IMR-90 (cell line): Measurements from ENCODE around the gene ATP11B. TPM values are rescaled to one million over a fixed set of nuclear protein-coding genes. Genes with fewer than 3 reads are reported as not detected.

Experiments used
- ATAC-seq: fragments of 200-7000 bp; cut with Tn5 transposase; 2 replicates; pipeline ENCODE4 v1.9.1; 2020; ENCODE audit warnings: low read depth, mild to moderate bottlenecking, moderate library complexity
- BruUV-seq: library from RNA; stranded (reverse); fragments of 400-500 nt; replicated peaks from 2 replicates; lab custom pipeline; 2021; lab: Mats Ljungman, UMichigan
- CTCF ChIA-PET: fragments of 300-600 bp; formaldehyde crosslinking; extraction: SDS; loops from one replicate; lab custom pipeline; 2021; ENCODE audit warnings: antibody characterized with exemption; lab: Yijun Ruan, JAX
- POLR2A ChIA-PET: fragments of 300-600 bp; sonication (Branson Sonifier 250); formaldehyde crosslinking; loops from one replicate; lab custom pipeline; 2022; ENCODE audit warnings: antibody characterized with exemption; ENCODE audit not compliant: unreplicated experiment; lab: Charles Lee
- DNase-seq: peaks from one replicate; pipeline ENCODE4 v3.0.0; 2013
- H2AFZ ChIP-seq: replicated peaks from 2 replicates; pipeline ENCODE3; 2013; ENCODE audit warnings: low read length, mild to moderate bottlenecking; ENCODE audit not compliant: poor library complexity
- H2AK5ac ChIP-seq: 2 replicates; pipeline ENCODE4 v1.6.1; 2013; ENCODE audit warnings: low read depth, low read length, inconsistent platforms
- H2AK9ac ChIP-seq: replicated peaks from 2 replicates; pipeline ENCODE3; 2013; ENCODE audit warnings: mild to moderate bottlenecking, low read depth, low read length, moderate library complexity; ENCODE audit not compliant: poor library complexity
- H2BK120ac ChIP-seq: 2 replicates; pipeline ENCODE4 v1.6.1; 2013; ENCODE audit warnings: low read depth, low read length, inconsistent platforms
- H2BK15ac ChIP-seq: 3 replicates; pipeline ENCODE4 v1.6.1; 2013; ENCODE audit warnings: low read depth, low read length, inconsistent platforms
- H2BK20ac ChIP-seq: 2 replicates; pipeline ENCODE4 v1.6.1; 2013; ENCODE audit warnings: low read depth, mild to moderate bottlenecking, inconsistent platforms, low read length, moderate library complexity
- H2BK5ac ChIP-seq: 2 replicates; pipeline ENCODE4 v1.6.1; 2013; ENCODE audit warnings: mild to moderate bottlenecking, low read depth, low read length, inconsistent platforms; ENCODE audit not compliant: poor library complexity, severe bottlenecking
- H3K14ac ChIP-seq: replicated peaks from 2 replicates; pipeline ENCODE4 v1.6.1; 2013; ENCODE audit warnings: low read depth, low read length, inconsistent platforms
- H3K18ac ChIP-seq: 2 replicates; pipeline ENCODE4 v1.6.1; 2013; ENCODE audit warnings: low read depth, low read length, control low read depth
- H3K23ac ChIP-seq: 2 replicates; pipeline ENCODE4 v1.6.1; 2013; ENCODE audit warnings: low read depth, low read length, inconsistent platforms
- H3K27ac ChIP-seq: 2 replicates; pipeline ENCODE4 v1.5.1; 2013; ENCODE audit warnings: mild to moderate bottlenecking, control low read depth, low read length; ENCODE audit not compliant: insufficient read depth
- H3K27me3 ChIP-seq: 2 replicates; pipeline ENCODE4 v1.6.1; 2013; ENCODE audit warnings: low read length; ENCODE audit not compliant: control insufficient read depth, insufficient read depth
- H3K36me3 ChIP-seq: 2 replicates; pipeline ENCODE4 v1.6.1; 2013; ENCODE audit warnings: low read length, mixed read lengths; ENCODE audit not compliant: control insufficient read depth, insufficient read depth
- H3K4ac ChIP-seq: 2 replicates; pipeline ENCODE4 v1.6.1; 2013; ENCODE audit warnings: low read depth, low read length, inconsistent platforms
- H3K4me1 ChIP-seq: 2 replicates; pipeline ENCODE4 v1.6.1; 2013; ENCODE audit warnings: low read length, mixed read lengths; ENCODE audit not compliant: control insufficient read depth, insufficient read depth
- H3K4me2 ChIP-seq: 2 replicates; pipeline ENCODE4 v1.6.1; 2013; ENCODE audit warnings: low read depth, mild to moderate bottlenecking, control low read depth, low read length, moderate library complexity
- H3K4me3 ChIP-seq: 2 replicates; pipeline ENCODE4 v1.5.1; 2013; ENCODE audit warnings: low read depth, mild to moderate bottlenecking, control low read depth, low read length, moderate library complexity; ENCODE audit not compliant: insufficient read depth
- H3K56ac ChIP-seq: 2 replicates; pipeline ENCODE4 v1.6.1; 2013; ENCODE audit warnings: low read length, inconsistent platforms; ENCODE audit not compliant: insufficient read depth; ENCODE audit errors: extremely low read depth
- H3K79me1 ChIP-seq, 2 experiments: 2 replicates each; pipeline ENCODE4 v1.6.1; 2013; ENCODE audit warnings: low read length in 2 of 2, inconsistent platforms in 1 of 2, low read depth in 1 of 2
- H3K9ac ChIP-seq: 2 replicates; pipeline ENCODE4 v1.6.1; 2013; ENCODE audit warnings: low read depth, low read length, control low read depth
- H3K9me1 ChIP-seq: 2 replicates; pipeline ENCODE4 v1.6.1; 2013; ENCODE audit warnings: low read length, inconsistent platforms; ENCODE audit not compliant: insufficient read depth
- H3K9me3 ChIP-seq: 2 replicates; pipeline ENCODE4 v1.6.1; 2013; ENCODE audit warnings: low read length; ENCODE audit not compliant: control insufficient read depth, insufficient read depth
- H4K20me1 ChIP-seq: 2 replicates; pipeline ENCODE4 v1.6.1; 2013; ENCODE audit warnings: low read length, inconsistent platforms; ENCODE audit not compliant: insufficient read depth
- H4K5ac ChIP-seq: 2 replicates; pipeline ENCODE4 v1.6.1; 2013; ENCODE audit warnings: mild to moderate bottlenecking, low read depth, low read length, control low read depth
- H4K8ac ChIP-seq, 2 experiments: 2 replicates each; pipeline ENCODE4 v1.6.1; 2013; ENCODE audit warnings: low read depth in 2 of 2, low read length in 2 of 2, control low read depth in 1 of 2, inconsistent platforms in 1 of 2
- H4K91ac ChIP-seq: 2 replicates; pipeline ENCODE4 v1.6.1; 2013; ENCODE audit warnings: low read depth, low read length, inconsistent platforms; ENCODE audit not compliant: insufficient read depth
- BHLHE40 ChIP-seq: fragments of 150-350 bp; IDR thresholded peaks from 2 replicates; pipeline ENCODE4 v1.6.1; 2016; ENCODE audit warnings: mild to moderate bottlenecking, low read depth, low read length
- CEBPB ChIP-seq: IDR thresholded peaks from 2 replicates; pipeline ENCODE4 v1.6.1; 2012; ENCODE audit warnings: low read depth, low read length, improper control_type of control experiment
- CHD1 ChIP-seq: IDR thresholded peaks from 2 replicates; pipeline ENCODE4 v1.6.1; 2012; ENCODE audit warnings: low read depth, low read length, improper control_type of control experiment
- CTCF ChIP-seq: conservative IDR thresholded peaks from 2 replicates; pipeline ENCODE4 v1.5.1; 2012; ENCODE audit warnings: mild to moderate bottlenecking, low read depth, low read length, improper control_type of control experiment
- MAZ ChIP-seq: IDR thresholded peaks from 2 replicates; pipeline ENCODE4 v1.6.1; 2012; ENCODE audit warnings: low read depth, mild to moderate bottlenecking, low read length, improper control_type of control experiment, moderate library complexity, borderline replicate concordance
- MXI1 ChIP-seq: IDR thresholded peaks from 2 replicates; pipeline ENCODE4 v1.6.1; 2012; ENCODE audit warnings: low read depth, mild to moderate bottlenecking, low read length, moderate library complexity, borderline replicate concordance
- POLR2A ChIP-seq: IDR thresholded peaks from 2 replicates; pipeline ENCODE4 v1.6.1; 2012; ENCODE audit warnings: mild to moderate bottlenecking, low read depth, low read length
- RAD21 ChIP-seq: IDR thresholded peaks from 2 replicates; pipeline ENCODE4 v1.6.1; 2012; ENCODE audit warnings: low read length, improper control_type of control experiment
- RCOR1 ChIP-seq: IDR thresholded peaks from 2 replicates; pipeline ENCODE4 v1.6.1; 2012; ENCODE audit warnings: mild to moderate bottlenecking, low read length, improper control_type of control experiment; ENCODE audit not compliant: insufficient replicate concordance
- RFX5 ChIP-seq: IDR thresholded peaks from 2 replicates; pipeline ENCODE4 v1.8.0; 2012; ENCODE audit warnings: low read depth, mild to moderate bottlenecking, low read length, moderate library complexity
- USF2 ChIP-seq: fragments of 150-350 bp; IDR thresholded peaks from 2 replicates; pipeline ENCODE4 v1.6.1; 2017; ENCODE audit warnings: mild to moderate bottlenecking, antibody characterized with exemption, low read length, low read depth
- dilution Hi-C: fragments of 300-500 bp; cut with HindIII; formaldehyde crosslinking; loops from one replicate; pipeline ENCODE4 v1.14.3; 2018; ENCODE audit warnings: low sequenced_read_pairs; ENCODE audit not compliant: unreplicated experiment
- in situ Hi-C: fragments of 300-500 bp; cut with MboI; formaldehyde crosslinking; loops from 3 replicates; pipeline ENCODE4 v1.14.3; 2019; ENCODE audit warnings: low sequenced_read_pairs, inconsistent platforms, mixed read lengths
- intact Hi-C: fragments of 100-400 bp; cut with micrococcal nuclease; formaldehyde crosslinking; loops from 2 replicates; pipeline ENCODE4 v1.10.0; 2022
- polyA plus RNA-seq, 3 experiments: library from polyadenylated mRNA; depleted of rRNA; stranded (reverse); fragments of >200 nt; gene quantifications; 2 replicates each; pipeline ENCODE4 v1.2.3, GENCODE V29; 2012; ENCODE audit warnings: low replicate concordance in 1 of 3
- total RNA-seq: library from RNA; depleted of rRNA; stranded (reverse); fragments of >200 nt; gene quantifications from 2 replicates; pipeline ENCODE4 v1.2.3, GENCODE V29; 2012

The ATP11B gene
- total and polyA plus RNA-seq, 2 of the 4 experiments (the other 2 are of a cell fraction) = 10.0 to 39.6 TPM

DNA sequence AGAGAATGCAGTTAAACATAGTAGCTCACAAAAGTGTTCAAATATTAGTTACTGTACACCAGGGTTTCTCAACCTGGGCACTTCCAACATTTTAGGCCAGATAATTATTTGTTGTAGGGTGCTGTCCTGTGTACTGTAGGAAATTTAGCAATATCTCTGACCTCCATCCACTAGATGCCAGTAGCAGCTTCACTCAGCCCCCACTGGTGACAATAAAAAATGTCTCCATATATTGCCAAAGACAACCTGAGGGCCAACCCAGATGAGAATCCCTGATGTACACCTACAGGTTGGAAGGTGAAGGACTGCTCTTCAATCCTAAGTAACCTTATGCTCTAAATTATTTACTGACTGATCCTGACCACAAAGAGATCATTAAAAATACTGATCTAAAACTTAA, 154.6 kb downstream of the ATP11B start:
- TF ChIP-seq RFX5 (no peak), CEBPB (no peak), RAD21 (no peak), USF2 (no peak), CTCF (no peak), MXI1 (no peak), CHD1 (no peak), MAZ (no peak), BHLHE40 (no peak), RCOR1 (no peak), POLR2A (no peak)
- ATAC-seq = no peak
- Histone ChIP-seq H3K79me1 (no peaks in the 10 kb centered on the region; a peak in 2 of 4 replicates), H3K18ac (no peak overlapping the region), H2AK9ac (no peak overlapping the region), H2BK5ac (no peak overlapping the region), H2BK120ac (no peak overlapping the region), H2AFZ (no peak overlapping the region), H2AK5ac (no peak overlapping the region), H4K20me1 (no peaks in the 10 kb centered on the region), H2BK20ac (no peak overlapping the region), H3K4ac (no peak overlapping the region), H3K4me1 (no peaks in the 10 kb centered on the region), H4K5ac (no peak overlapping the region), H4K91ac (no peak overlapping the region), H3K14ac (no peak overlapping the region), H3K9ac (no peak overlapping the region), H3K4me2 (no peak overlapping the region), H3K9me3 (no peaks in the 10 kb centered on the region), H3K27me3 (no peaks in the 10 kb centered on the region), H3K23ac (no peak overlapping the region), H3K4me3 (no peak overlapping the region), H2BK15ac (no peak overlapping the region), H3K56ac (no peak overlapping the region), H3K36me3 (peaks cover 3% of the 10 kb centered on the region; the same call in 1 of the 2 replicates), H3K9me1 (no peaks in the 10 kb centered on the region), H4K8ac (no peak overlapping the region), H3K27ac (no peak overlapping the region)
- CTCF ChIA-PET = no interaction called here
- dilution Hi-C loops (no loop called here), intact Hi-C loops (no loop called here), in situ Hi-C loops (no loop called here)
- POLR2A ChIA-PET = no interaction called here
- BruUV-seq = no TSS peak
- DNase-seq = no peak
